GM21576 (cell line): ENCODE measurements around the gene MFAP3L.
A peak's percentile ranks its signal among the peaks of the same experiment; 100 is the strongest.
"Not testable (repeated sequence)": the region's sequence is repeated elsewhere in the genome, so short reads cannot be mapped to it uniquely, and the experiment has no call there.

Experiments
- ATAC-seq: cut with Tn5 transposase; IDR thresholded peaks from one replicate; pipeline ENCODE4 v1.9.1; 2021; ENCODE audit warnings: mild to moderate bottlenecking, moderate library complexity; ENCODE audit not compliant: unreplicated experiment

MFAP3L gene

GRCh38 chr4:170026253-170027021 lies at the start of gene MFAP3L:
Gene MFAP3L, minus strand, starts transcription at chr4:170026395. Its CDS starts 20,518 bp downstream, at chr4:170005877.
- peak; percentile 83 for ATAC-seq

GRCh38 chr4:170071196-170071595 lies 45.0 kb upstream of the MFAP3L start:
- ATAC-seq: no peak

GRCh38 chr4:170068438-170069128 lies 42.4 kb upstream of the MFAP3L start:
- no peak for ATAC-seq

GRCh38 chr4:170059421-170059820 lies 33.2 kb upstream of the MFAP3L start:
- ATAC-seq: no peak

- ATAC-seq: no peak
Measured at GRCh38 chr4:170058826-170059225, 32.6 kb upstream of the MFAP3L start.

GRCh38 chr4:170057866-170058265 lies 31.7 kb upstream of the MFAP3L start:
- ATAC-seq: no peak

- ATAC-seq: no peak
Measured at GRCh38 chr4:170052919-170053318, 26.7 kb upstream of the MFAP3L start.

GRCh38 chr4:170051402-170051801 lies 25.2 kb upstream of the MFAP3L start:
- no peak for ATAC-seq

- no peak for ATAC-seq
Measured at GRCh38 chr4:170049766-170050165, 23.6 kb upstream of the MFAP3L start.

GRCh38 chr4:170047771-170048354 lies 21.7 kb upstream of the MFAP3L start:
- ATAC-seq: no peak

GRCh38 chr4:170046156-170046555 lies 20.0 kb upstream of the MFAP3L start:
- ATAC-seq: not testable (repeated sequence)

GRCh38 chr4:170040031-170040680 lies 14.0 kb upstream of the MFAP3L start:
- no peak for ATAC-seq

- no peak for ATAC-seq
Measured at GRCh38 chr4:170038769-170039168, 12.6 kb upstream of the MFAP3L start.

GRCh38 chr4:170038232-170038631 lies 12.0 kb upstream of the MFAP3L start:
- no peak for ATAC-seq

GRCh38 chr4:170037481-170037880 lies 11.3 kb upstream of the MFAP3L start:
- ATAC-seq: no peak

- ATAC-seq: no peak
Measured at GRCh38 chr4:170035845-170036244, 9.7 kb upstream of the MFAP3L start.

GRCh38 chr4:170035231-170035630 lies 9.0 kb upstream of the MFAP3L start:
- no peak for ATAC-seq

- ATAC-seq: no peak
Measured at GRCh38 chr4:170033999-170034398, 7.8 kb upstream of the MFAP3L start.

GRCh38 chr4:170030121-170030520 lies 3.9 kb upstream of the MFAP3L start:
- no peak for ATAC-seq

- ATAC-seq: peak; percentile 64
Measured at GRCh38 chr4:170027181-170027829, 1.1 kb upstream of the MFAP3L start.
